GM12872 (cell line): ENCODE data around the gene TMEM135.

Experiments used
- TF ChIP-seq, protein P1 (sequence below): IDR thresholded peaks from 3 replicates; pipeline ENCODE4 v1.5.1; 2011; ENCODE audit warnings: low read depth, mild to moderate bottlenecking, low read length, moderate library complexity; ENCODE audit not compliant: insufficient read depth

Gene TMEM135

DNA sequence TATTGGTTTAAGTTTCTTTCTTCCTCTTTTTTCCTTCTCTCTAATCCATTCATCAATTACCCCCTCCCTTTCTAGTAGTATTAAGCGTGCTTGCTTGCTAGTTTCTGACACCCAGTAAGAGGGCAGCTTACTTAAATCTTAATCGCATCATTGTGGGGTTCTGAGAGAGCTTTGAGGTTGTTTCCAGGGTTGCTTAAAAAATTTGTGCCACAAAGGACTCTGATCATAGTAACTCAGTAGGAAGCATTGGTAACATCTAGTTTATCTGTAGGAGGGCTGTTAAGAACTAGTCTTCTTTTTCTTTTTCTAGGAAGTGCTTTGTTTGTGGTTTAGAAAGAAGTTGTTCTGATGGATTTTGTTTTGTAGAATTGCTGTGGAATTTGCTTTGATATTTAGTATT lies 45.3 kb downstream of the TMEM135 start:
- TF ChIP-seq, protein P1, sequence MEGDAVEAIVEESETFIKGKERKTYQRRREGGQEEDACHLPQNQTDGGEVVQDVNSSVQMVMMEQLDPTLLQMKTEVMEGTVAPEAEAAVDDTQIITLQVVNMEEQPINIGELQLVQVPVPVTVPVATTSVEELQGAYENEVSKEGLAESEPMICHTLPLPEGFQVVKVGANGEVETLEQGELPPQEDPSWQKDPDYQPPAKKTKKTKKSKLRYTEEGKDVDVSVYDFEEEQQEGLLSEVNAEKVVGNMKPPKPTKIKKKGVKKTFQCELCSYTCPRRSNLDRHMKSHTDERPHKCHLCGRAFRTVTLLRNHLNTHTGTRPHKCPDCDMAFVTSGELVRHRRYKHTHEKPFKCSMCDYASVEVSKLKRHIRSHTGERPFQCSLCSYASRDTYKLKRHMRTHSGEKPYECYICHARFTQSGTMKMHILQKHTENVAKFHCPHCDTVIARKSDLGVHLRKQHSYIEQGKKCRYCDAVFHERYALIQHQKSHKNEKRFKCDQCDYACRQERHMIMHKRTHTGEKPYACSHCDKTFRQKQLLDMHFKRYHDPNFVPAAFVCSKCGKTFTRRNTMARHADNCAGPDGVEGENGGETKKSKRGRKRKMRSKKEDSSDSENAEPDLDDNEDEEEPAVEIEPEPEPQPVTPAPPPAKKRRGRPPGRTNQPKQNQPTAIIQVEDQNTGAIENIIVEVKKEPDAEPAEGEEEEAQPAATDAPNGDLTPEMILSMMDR: no peak

DNA sequence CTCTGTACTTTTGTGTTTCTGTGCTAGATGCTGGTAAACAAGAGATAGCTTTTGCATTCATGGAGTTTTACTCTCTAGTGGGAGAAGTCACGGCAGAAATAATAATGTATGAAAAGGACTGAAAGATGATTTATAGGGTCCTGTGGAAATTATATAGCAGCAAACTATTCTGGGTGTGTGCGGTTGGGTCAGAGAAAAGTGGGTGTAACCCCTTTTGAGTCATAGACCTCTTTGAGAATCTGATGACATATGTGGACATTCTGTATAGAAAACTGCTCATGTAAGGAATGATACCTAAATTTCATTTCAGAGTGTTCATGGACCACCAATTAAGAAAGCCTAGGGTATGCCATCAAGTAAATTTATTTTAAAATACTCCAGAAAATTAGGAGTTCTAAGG lies 54.4 kb downstream of the TMEM135 start:
- TF ChIP-seq, protein P1: no peak

DNA sequence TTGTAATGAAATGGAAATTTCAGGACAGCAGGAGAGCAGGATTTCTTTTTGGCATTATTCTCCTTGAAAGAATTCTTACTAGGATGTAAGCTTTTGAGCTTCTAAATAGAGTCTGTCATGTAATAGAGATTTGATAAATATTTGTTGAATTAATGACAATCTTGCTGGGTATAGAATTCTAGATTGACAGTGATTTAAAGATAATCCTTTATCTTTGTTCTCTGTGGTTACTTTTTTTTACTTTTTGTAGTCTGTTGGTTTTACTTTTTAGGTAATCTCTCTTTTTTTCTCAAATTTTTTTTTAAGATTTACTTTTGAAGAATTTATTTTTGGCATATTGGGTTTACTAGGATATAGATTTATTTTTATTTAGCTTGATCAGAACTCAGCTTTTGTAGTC lies 54.8 kb downstream of the TMEM135 start:
- TF ChIP-seq, protein P1: no peak

DNA sequence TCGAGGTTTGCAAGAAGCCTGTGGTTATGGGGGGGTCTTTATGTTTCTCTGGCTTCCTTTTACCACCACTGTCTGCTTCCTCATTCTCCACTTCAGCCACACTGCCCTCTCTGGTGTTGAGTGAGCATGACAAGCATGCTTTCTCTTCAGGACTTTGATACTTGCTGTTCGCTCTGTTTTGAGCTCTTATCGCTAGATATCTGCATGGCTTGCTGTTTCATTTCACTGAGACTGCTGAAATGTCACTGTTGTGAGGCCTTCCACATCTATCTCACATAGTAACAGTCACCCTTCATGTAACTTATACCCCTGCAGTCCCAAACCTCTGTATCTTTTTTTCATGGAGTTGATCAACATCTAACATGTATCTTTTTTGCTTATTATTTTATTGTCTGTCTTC lies 59.8 kb downstream of the TMEM135 start:
- TF ChIP-seq, protein P1: peak; percentile 80

DNA sequence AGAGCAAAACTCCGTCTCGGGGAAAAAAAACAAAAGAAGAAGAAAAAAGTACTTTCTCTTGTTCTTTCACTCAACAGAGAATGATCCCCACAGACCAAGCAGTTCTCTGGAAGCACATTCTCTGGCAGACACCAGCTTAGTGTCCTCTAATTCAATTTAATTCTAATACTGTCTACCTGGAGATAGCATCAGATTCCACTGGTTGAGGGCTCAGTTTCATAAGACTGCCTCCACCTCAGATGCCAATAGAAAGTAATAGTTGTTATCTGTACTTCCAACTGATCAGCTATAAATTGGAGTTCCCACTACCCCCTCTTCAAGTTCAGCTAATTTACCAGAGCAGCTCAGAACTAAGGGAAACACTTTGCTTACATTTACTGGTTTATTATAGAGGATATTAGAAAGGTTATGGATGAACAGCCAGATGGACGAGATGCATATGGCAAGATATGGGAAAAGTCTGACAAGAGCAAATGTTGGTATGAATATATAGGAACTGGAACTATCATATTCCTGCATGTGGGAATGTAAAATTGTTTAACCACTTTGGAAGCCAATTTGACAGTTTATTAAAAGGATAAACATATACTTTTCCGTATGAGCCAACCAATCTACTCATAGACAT lies 64.3 kb downstream of the TMEM135 start:
- TF ChIP-seq, protein P1: no peak

DNA sequence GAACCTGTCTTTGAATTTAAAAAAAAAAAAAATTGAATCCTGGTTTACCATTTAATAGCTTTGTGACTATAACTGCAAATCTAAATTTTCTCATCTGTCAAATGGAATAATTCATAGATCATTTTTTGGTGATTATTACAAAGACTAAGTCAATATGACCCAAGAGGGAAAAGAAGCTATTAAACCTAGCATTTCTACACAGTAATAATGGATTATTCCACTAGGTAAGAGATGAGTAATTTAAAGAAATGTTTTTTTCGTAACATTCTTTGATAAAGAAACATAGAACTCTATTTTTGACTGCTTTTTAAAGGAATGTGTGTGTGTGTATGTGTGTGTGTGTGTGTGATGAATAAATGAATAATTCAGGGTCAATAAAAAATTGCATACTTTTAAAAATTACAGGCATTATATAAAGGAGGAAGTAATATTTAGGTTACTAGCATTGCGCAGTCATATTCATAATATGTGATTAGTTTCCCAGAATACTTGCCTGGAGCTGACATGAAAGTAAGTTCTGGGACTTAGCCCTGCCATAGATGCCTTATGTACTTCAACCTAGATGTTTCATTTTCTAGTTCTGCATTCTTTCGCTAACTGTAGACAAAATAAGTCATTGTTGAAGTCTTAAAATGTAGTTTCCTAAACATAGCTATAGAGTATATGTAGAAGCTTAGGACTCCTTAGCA lies 72.9 kb downstream of the TMEM135 start:
- TF ChIP-seq, protein P1: no peak

DNA sequence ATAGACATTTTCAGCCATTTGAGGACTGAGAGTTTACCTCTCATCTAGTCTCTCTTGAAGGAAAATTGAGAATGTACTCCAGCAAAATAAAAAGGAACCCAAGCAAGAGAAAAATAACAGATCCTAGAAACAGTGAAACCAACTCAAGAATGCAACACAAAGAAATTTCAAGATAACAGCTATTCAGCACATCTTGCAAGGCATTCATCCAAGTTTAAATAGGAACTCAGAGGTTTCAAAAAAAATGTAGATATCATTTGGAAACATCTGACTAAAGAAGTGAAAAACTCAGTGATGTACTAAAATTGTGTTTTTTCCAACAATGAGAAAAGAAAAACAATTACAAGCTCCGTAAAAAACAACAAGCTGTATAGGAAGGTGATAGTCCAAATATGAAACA lies 76.4 kb downstream of the TMEM135 start:
- TF ChIP-seq, protein P1: no peak
